Stimulated activated naive CD8-positive, alpha-beta T cell treated with anti-CD3 and anti-CD28 coated beads, Interleukin-15, Interleukin-2, amounts not matched to agents 100 U/mL and 50 U/mL, for 24 hours (primary cell): ENCODE measurements around the gene CCK.

Experiments used
- ATAC-seq: fragments of 150-1000 bp; cut with Tn5 transposase; one replicate; pipeline ENCODE4 v1.10.0; 2021
- DNase-seq: peaks from one replicate; pipeline ENCODE4 v3.0.0; 2021

Gene CCK

GRCh38 chr3:42267878-42268277, 1.9 kb upstream of the CCK start:
- no peak for DNase-seq
- no peak for ATAC-seq

GRCh38 chr3:42265059-42265991, 660 bp downstream of the CCK start:
- DNase-seq (no peak), ATAC-seq (no peak)

GRCh38 chr3:42264399-42265058, 1.5 kb downstream of the CCK start:
- ATAC-seq: no peak
- peak; percentile 29 for DNase-seq

- peak; percentile 75 for ATAC-seq
- DNase-seq: no peak
These were observed 2.3 kb downstream of the CCK start for GRCh38 chr3:42263354-42264346.

GRCh38 chr3:42262525-42262924, 3.5 kb downstream of the CCK start:
- ATAC-seq: no peak
- no peak for DNase-seq

GRCh38 chr3:42257007-42257406, 9.0 kb downstream of the CCK start:
- ATAC-seq: no peak
- no peak for DNase-seq

- DNase-seq: no peak
- ATAC-seq: peak; percentile 83
These were observed 9.7 kb downstream of the CCK start for GRCh38 chr3:42256135-42256819.

GRCh38 chr3:42254566-42254965, 11.4 kb downstream of the CCK start:
- no peak for ATAC-seq
- no peak for DNase-seq

- no peak for ATAC-seq
These were observed 15.2 kb downstream of the CCK start for GRCh38 chr3:42250761-42251160.

GRCh38 chr3:42247576-42248027, 18.4 kb downstream of the CCK start:
- DNase-seq (peak; percentile 65), ATAC-seq (peak; percentile 72)

More at GRCh38 chr3:42250761-42251160, 15.2 kb downstream of the CCK start:
- DNase-seq: no peak

- ATAC-seq: no peak
- no peak for DNase-seq
These were observed 19.9 kb downstream of the CCK start for GRCh38 chr3:42246091-42246490.

GRCh38 chr3:42236611-42237010, 29.4 kb downstream of the CCK start:
- DNase-seq (no peak), ATAC-seq (no peak)

GRCh38 chr3:42235532-42235931, 30.5 kb downstream of the CCK start:
- DNase-seq: no peak
- ATAC-seq: no peak

- DNase-seq: no peak
- no peak for ATAC-seq
These were observed 35.1 kb downstream of the CCK start for GRCh38 chr3:42230860-42231259.

GRCh38 chr3:42229942-42230688, 35.9 kb downstream of the CCK start:
- no peak for ATAC-seq
- DNase-seq: no peak

- no peak for ATAC-seq
- DNase-seq: no peak
These were observed 36.6 kb downstream of the CCK start for GRCh38 chr3:42229266-42229941.

- DNase-seq: no peak
- ATAC-seq: no peak
These were observed 37.2 kb downstream of the CCK start for GRCh38 chr3:42228796-42229195.

- no peak for ATAC-seq
These were observed 39.2 kb downstream of the CCK start for GRCh38 chr3:42226470-42227425.

More at GRCh38 chr3:42226470-42227425, 39.2 kb downstream of the CCK start:
- DNase-seq: no peak
